ENCODE data around the gene MRTFA.
"Not testable (repeated sequence)": the region's sequence is repeated elsewhere in the genome, so short reads cannot be mapped to it uniquely, and the experiment has no call there.

The MRTFA gene

DNA sequence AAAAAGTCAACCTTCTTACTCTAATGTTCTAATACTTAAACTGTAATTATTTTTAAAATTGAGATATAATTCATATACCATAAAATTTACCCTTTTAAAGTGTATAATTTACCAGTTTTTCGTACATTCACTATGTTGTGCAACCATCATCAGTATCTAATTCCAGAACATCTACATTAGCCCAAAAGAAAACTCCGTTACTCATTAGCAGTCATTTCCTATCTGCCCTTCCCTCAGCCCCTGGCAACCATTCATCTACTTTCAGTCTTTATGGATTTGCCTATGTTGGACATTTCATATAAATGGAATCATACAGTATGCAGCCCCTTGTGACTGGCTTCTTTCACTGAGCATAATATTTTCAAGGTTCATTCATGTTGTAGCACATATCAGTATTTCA lies 243.9 kb downstream of the MRTFA start:
- no peak overlapping the region for H3K4me3 ChIP-seq (ENCODE audit: low read depth, low read length)
- no peak overlapping the region for H3K27ac ChIP-seq (ENCODE audit: low read depth, low read length)
- H3K79me2 ChIP-seq (ENCODE audit: control insufficient read depth, insufficient read depth, low read length, unreplicated experiment), result no peaks in the 10 kb centered on the region
- H2AFZ ChIP-seq (ENCODE audit: low read length, unreplicated experiment), result no peak overlapping the region
- H3K36me3 ChIP-seq (ENCODE audit: insufficient read depth, low read length), result no peaks in the 10 kb centered on the region
- H3K4me1 ChIP-seq (ENCODE audit: control insufficient read depth, insufficient read depth, low read length, unreplicated experiment), result peaks cover 2% of the 10 kb centered on the region
- no peaks in the 10 kb centered on the region for H3K27me3 ChIP-seq (ENCODE audit: insufficient read depth, low read length)

DNA sequence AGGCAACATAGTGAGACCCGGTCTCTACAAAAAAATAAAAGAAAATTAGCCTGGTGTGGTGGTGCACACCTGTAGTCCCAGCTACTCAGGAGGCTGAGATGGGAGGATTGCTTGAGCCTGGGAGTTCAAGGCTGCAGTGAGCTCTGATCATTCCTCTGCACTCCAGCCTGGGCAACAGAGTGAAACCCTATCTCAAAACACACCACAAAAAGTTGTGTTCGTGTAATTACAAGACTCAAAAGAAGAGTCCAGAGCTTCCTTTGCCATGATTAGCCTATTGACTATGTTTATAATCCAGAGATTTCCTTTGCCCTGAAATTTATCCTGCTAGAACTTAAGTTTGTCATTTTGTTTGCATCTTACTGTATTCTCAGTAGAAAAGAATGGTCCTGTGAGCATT lies 245.1 kb downstream of the MRTFA start:
- Histone ChIP-seq H3K4me3 (ENCODE audit: low read depth, low read length) (no peak overlapping the region), H3K4me1 (ENCODE audit: control insufficient read depth, insufficient read depth, low read length, unreplicated experiment) (peaks cover 2% of the 10 kb centered on the region), H3K79me2 (ENCODE audit: control insufficient read depth, insufficient read depth, low read length, unreplicated experiment) (no peaks in the 10 kb centered on the region), H3K27me3 (ENCODE audit: insufficient read depth, low read length) (no peaks in the 10 kb centered on the region), H2AFZ (ENCODE audit: low read length, unreplicated experiment) (no peak overlapping the region), H3K27ac (ENCODE audit: low read depth, low read length) (no peak overlapping the region), H3K36me3 (ENCODE audit: insufficient read depth, low read length) (no peaks in the 10 kb centered on the region)

DNA sequence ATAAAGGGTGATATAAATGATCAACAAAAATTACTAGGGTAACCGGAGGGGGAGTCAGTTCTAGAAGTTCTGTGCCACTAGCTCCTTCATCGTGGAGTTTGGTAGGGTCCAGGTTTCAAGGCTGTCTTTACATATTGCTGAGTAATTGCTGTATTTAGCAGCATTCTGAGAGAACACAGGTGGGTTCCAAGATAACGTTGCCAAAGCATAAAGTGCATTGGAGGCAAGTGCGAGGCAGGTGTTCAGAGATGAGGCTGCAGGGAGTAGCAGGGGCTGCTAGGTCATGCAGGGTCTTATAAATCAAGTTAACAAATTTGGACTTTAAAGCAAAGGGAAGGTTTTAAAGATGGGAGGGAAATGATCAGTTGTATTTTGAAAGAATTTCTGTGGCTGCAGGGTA lies 248.3 kb downstream of the MRTFA start:
- H3K36me3 ChIP-seq (ENCODE audit: insufficient read depth, low read length), result no peaks in the 10 kb centered on the region
- no peak overlapping the region for H3K4me3 ChIP-seq (ENCODE audit: low read depth, low read length)
- no peaks in the 10 kb centered on the region for H3K27me3 ChIP-seq (ENCODE audit: insufficient read depth, low read length)
- H3K27ac ChIP-seq (ENCODE audit: low read depth, low read length), result no peak overlapping the region
- H2AFZ ChIP-seq (ENCODE audit: low read length, unreplicated experiment), result no peak overlapping the region
- no peaks in the 10 kb centered on the region for H3K79me2 ChIP-seq (ENCODE audit: control insufficient read depth, insufficient read depth, low read length, unreplicated experiment)
- H3K4me1 ChIP-seq (ENCODE audit: control insufficient read depth, insufficient read depth, low read length, unreplicated experiment), result peaks cover 8% of the 10 kb centered on the region

DNA sequence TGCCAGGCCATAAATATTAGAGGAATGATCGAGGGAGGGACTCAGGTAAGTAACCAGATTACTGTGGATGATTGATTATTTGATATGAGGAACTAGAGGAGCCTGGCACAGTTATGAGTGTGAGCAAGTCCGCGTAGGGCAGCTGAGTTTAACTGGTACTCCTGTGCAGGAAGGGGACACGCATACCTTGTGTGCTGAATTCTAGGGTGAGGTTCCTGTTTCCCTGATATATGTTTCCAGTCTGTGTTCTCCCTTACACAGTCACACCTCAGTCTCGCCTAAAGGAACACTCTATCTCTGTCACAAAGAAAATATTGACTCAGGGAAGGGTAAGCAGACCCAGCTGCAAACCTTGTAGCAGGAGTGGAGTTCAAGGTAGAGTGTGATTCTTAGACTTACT lies 248.8 kb downstream of the MRTFA start:
- Histone ChIP-seq H3K27ac (ENCODE audit: low read depth, low read length) (no peak overlapping the region), H3K4me3 (ENCODE audit: low read depth, low read length) (no peak overlapping the region), H3K4me1 (ENCODE audit: control insufficient read depth, insufficient read depth, low read length, unreplicated experiment) (peaks cover 7% of the 10 kb centered on the region), H3K36me3 (ENCODE audit: insufficient read depth, low read length) (no peaks in the 10 kb centered on the region), H2AFZ (ENCODE audit: low read length, unreplicated experiment) (no peak overlapping the region), H3K79me2 (ENCODE audit: control insufficient read depth, insufficient read depth, low read length, unreplicated experiment) (no peaks in the 10 kb centered on the region), H3K27me3 (ENCODE audit: insufficient read depth, low read length) (no peaks in the 10 kb centered on the region)

DNA sequence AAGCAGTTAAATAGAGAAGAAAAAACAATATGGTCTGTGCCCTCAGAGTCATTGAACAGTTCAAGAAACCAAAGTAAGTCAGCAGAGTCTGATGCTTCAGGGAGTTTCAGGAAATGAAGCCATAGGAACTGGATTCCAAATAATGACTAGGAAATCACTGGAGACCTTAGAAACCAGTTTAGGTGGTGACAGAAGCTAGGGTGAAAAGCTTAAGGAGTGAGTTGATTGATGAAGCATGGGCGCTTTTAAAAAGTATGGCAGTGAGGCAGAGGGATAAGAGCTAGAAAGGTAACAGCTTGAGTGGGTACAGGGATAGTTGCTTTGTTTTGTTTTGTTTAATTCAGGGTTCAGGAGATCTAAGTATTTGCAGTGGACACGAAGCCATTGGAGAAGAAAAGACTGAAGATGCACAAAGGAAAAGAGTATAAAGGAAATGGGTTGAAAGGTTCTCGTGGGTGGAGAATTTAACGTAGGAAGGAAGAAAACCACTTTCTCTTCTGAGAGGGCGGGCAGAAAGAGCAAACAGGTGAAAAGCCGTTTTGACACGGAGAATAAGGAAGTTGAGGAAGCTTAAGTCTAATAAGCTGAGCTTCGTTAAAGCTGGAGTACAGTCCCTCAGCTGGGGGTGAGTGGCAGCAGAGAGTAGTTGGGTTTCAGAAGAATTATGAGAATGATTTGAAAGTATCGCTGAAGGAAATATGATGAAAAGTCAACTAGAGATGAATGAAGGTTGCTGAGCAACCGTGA lies 251.3 kb downstream of the MRTFA start:
- no peak overlapping the region for H3K27ac ChIP-seq (ENCODE audit: low read depth, low read length)
- H2AFZ ChIP-seq (ENCODE audit: low read length, unreplicated experiment), result no peak overlapping the region
- no peaks in the 10 kb centered on the region for H3K79me2 ChIP-seq (ENCODE audit: control insufficient read depth, insufficient read depth, low read length, unreplicated experiment)
- peaks cover 6% of the 10 kb centered on the region for H3K4me1 ChIP-seq (ENCODE audit: control insufficient read depth, insufficient read depth, low read length, unreplicated experiment)
- no peaks in the 10 kb centered on the region for H3K36me3 ChIP-seq (ENCODE audit: insufficient read depth, low read length)
- no peak overlapping the region for H3K4me3 ChIP-seq (ENCODE audit: low read depth, low read length)
- no peaks in the 10 kb centered on the region for H3K27me3 ChIP-seq (ENCODE audit: insufficient read depth, low read length)

DNA sequence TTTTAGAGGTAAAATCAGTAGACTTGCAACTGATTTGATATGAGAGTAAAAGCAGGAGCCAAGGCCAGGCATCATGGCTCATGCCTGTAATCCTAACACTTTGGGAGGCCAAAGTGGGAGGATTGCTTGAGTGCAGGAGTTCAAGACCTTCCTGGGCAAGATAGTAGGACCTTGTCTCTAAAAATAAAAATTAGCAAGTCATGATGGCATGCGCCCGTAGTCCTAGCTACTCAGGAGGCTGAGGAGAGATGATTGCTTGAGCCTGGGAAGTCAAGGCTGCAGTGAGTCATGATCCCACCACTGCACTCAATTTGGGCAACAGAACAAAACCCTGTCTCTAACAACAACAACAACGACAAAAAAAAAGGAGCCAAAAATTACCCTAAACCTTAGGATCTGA lies 252.6 kb downstream of the MRTFA start:
- Histone ChIP-seq H2AFZ (ENCODE audit: low read length, unreplicated experiment) (no peak overlapping the region), H3K79me2 (ENCODE audit: control insufficient read depth, insufficient read depth, low read length, unreplicated experiment) (peaks cover 2% of the 10 kb centered on the region), H3K27ac (ENCODE audit: low read depth, low read length) (peak overlapping the region; percentile 36; the same call in 1 of the 2 replicates), H3K4me3 (ENCODE audit: low read depth, low read length) (no peak overlapping the region), H3K27me3 (ENCODE audit: insufficient read depth, low read length) (no peaks in the 10 kb centered on the region), H3K4me1 (ENCODE audit: control insufficient read depth, insufficient read depth, low read length, unreplicated experiment) (peaks cover 6% of the 10 kb centered on the region), H3K36me3 (ENCODE audit: insufficient read depth, low read length) (no peaks in the 10 kb centered on the region)

DNA sequence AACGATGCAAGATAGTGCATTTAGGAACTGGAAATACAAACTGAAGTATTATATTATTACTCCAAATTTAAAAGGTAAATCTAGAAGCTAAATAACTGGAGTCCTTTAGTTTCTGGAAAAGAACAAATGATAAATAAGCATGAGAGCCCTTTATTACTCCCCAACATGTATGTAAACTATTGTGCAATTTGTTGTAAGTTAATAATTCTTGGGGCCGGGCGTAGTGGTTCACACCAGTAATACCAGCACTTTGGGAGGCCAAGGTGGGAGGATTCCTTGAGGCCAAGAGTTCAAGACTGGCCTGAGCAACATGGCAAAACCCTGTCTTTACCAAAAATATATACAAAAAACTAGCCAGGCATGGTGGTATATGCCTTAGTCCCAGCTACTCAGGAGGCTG lies 255.1 kb downstream of the MRTFA start:
- H3K27ac ChIP-seq (ENCODE audit: low read depth, low read length), result no peak overlapping the region

DNA sequence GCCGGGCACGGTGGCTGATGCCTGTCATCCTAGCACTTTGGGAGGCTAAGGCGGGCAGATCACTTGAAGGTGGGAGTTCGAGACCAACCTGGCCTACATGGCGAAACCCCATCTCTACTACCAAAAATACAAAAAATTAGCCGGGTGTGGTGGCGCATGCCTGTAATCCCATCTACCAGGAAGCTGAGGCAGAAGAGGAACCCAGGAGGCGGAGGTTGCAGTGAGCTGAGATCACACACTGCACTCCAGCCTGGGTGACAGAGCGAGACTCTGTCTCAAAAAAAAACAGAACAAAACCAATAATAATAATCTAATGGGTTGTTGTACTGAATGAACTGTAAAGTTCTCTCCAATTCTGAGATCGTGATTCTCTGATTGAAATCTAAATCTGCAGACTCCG lies 258.1 kb downstream of the MRTFA start:
- H3K36me3 ChIP-seq (ENCODE audit: insufficient read depth, low read length); H3K27me3 ChIP-seq (ENCODE audit: insufficient read depth, low read length); H2AFZ ChIP-seq (ENCODE audit: low read length, unreplicated experiment); H3K4me1 ChIP-seq (ENCODE audit: control insufficient read depth, insufficient read depth, low read length, unreplicated experiment); H3K79me2 ChIP-seq (ENCODE audit: control insufficient read depth, insufficient read depth, low read length, unreplicated experiment); H3K4me3 ChIP-seq (ENCODE audit: low read depth, low read length); H3K27ac ChIP-seq (ENCODE audit: low read depth, low read length): not testable (repeated sequence)

More for the DNA sequence above, 255.1 kb downstream of the MRTFA start:
- H2AFZ ChIP-seq (ENCODE audit: low read length, unreplicated experiment), result no peak overlapping the region
- peaks cover 6% of the 10 kb centered on the region for H3K4me1 ChIP-seq (ENCODE audit: control insufficient read depth, insufficient read depth, low read length, unreplicated experiment)
- H3K4me3 ChIP-seq (ENCODE audit: low read depth, low read length), result no peak overlapping the region
- peaks cover 5% of the 10 kb centered on the region for H3K79me2 ChIP-seq (ENCODE audit: control insufficient read depth, insufficient read depth, low read length, unreplicated experiment)
- no peaks in the 10 kb centered on the region for H3K27me3 ChIP-seq (ENCODE audit: insufficient read depth, low read length)
- no peaks in the 10 kb centered on the region for H3K36me3 ChIP-seq (ENCODE audit: insufficient read depth, low read length)

DNA sequence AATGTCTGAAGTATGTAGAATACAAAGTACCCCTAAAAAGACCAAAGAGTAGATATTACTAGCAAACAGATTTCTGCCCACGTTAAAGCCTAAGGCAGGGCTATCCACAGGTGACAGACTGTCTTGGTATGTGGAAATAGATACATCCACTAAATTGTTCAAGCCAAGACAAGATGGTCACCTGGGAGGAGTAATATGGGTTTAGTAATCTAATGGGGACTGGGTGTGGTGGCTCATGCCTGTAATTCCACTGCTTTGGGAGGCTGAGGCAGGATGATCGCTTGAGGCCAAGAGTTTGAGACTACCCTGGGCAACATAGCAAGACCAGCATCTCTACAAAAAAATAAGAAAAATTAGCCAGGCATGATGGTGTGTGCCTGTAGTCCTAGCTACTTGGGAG lies 258.6 kb downstream of the MRTFA start:
- Histone ChIP-seq H3K27me3 (ENCODE audit: insufficient read depth, low read length) (no peaks in the 10 kb centered on the region), H3K79me2 (ENCODE audit: control insufficient read depth, insufficient read depth, low read length, unreplicated experiment) (peaks cover 10% of the 10 kb centered on the region), H3K27ac (ENCODE audit: low read depth, low read length) (no peak overlapping the region)

DNA sequence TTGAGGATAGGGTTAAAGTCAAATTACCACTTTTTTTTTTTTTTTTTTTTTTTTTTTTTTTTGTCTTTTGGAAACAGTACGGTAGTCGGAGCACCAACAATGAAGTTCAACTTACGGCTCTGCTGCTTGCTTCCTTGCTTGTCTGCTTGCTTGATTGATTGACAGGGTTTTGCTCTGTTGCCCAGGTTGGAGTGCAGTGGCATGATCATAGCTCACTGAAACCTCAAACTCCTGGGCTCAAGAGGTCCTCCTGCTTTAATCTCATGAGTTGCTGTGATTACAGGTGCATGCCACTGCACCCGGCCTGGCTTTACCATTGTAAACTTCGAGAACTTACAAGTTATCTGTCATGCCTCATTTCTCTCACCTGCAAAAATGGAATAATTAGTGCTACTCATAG lies 260.4 kb downstream of the MRTFA start:
- peaks cover 6% of the 10 kb centered on the region for H3K4me1 ChIP-seq (ENCODE audit: control insufficient read depth, insufficient read depth, low read length, unreplicated experiment)
- no peaks in the 10 kb centered on the region for H3K27me3 ChIP-seq (ENCODE audit: insufficient read depth, low read length)
- H3K4me3 ChIP-seq (ENCODE audit: low read depth, low read length), result no peak overlapping the region

More for the DNA sequence above, 258.6 kb downstream of the MRTFA start:
- Histone ChIP-seq H3K4me3 (ENCODE audit: low read depth, low read length) (no peak overlapping the region), H3K4me1 (ENCODE audit: control insufficient read depth, insufficient read depth, low read length, unreplicated experiment) (no peaks in the 10 kb centered on the region), H2AFZ (ENCODE audit: low read length, unreplicated experiment) (no peak overlapping the region), H3K36me3 (ENCODE audit: insufficient read depth, low read length) (no peaks in the 10 kb centered on the region)

DNA sequence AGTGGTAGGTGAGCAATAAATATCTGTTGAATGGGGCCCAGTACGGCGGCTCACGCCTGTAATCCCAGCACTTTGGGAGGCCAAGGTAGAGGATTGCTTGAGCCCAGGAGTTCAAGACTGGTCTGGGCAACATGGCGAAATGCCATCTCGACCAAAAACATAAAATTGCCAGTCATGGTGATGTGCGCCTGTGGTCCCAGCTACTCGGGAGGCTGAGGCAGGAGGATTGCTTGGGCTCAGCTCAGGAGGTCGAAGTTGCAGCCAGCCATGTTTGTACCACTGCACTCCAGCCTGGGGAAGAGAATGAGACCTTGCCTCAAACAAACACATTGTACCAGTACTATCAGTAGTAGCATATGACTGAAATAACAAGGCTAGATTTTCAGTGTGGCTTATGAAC lies 262.0 kb downstream of the MRTFA start:
- Histone ChIP-seq H3K4me3 (ENCODE audit: low read depth, low read length) (no peak overlapping the region), H2AFZ (ENCODE audit: low read length, unreplicated experiment) (no peak overlapping the region), H3K27ac (ENCODE audit: low read depth, low read length) (no peak overlapping the region), H3K79me2 (ENCODE audit: control insufficient read depth, insufficient read depth, low read length, unreplicated experiment) (peaks cover 10% of the 10 kb centered on the region), H3K27me3 (ENCODE audit: insufficient read depth, low read length) (no peaks in the 10 kb centered on the region), H3K4me1 (ENCODE audit: control insufficient read depth, insufficient read depth, low read length, unreplicated experiment) (peaks cover 6% of the 10 kb centered on the region), H3K36me3 (ENCODE audit: insufficient read depth, low read length) (no peaks in the 10 kb centered on the region)

More for the DNA sequence above, 260.4 kb downstream of the MRTFA start:
- Histone ChIP-seq H3K79me2 (ENCODE audit: control insufficient read depth, insufficient read depth, low read length, unreplicated experiment) (peaks cover 10% of the 10 kb centered on the region), H3K36me3 (ENCODE audit: insufficient read depth, low read length) (no peaks in the 10 kb centered on the region), H2AFZ (ENCODE audit: low read length, unreplicated experiment) (no peak overlapping the region), H3K27ac (ENCODE audit: low read depth, low read length) (no peak overlapping the region)

All from ACC112 (cell line).